GM19455 (cell line): ENCODE measurements around the gene FAM184A.

Experiments used
- ATAC-seq: cut with Tn5 transposase; IDR thresholded peaks from one replicate; pipeline ENCODE4 v1.9.1; 2021; ENCODE audit not compliant: unreplicated experiment

FAM184A gene

DNA sequence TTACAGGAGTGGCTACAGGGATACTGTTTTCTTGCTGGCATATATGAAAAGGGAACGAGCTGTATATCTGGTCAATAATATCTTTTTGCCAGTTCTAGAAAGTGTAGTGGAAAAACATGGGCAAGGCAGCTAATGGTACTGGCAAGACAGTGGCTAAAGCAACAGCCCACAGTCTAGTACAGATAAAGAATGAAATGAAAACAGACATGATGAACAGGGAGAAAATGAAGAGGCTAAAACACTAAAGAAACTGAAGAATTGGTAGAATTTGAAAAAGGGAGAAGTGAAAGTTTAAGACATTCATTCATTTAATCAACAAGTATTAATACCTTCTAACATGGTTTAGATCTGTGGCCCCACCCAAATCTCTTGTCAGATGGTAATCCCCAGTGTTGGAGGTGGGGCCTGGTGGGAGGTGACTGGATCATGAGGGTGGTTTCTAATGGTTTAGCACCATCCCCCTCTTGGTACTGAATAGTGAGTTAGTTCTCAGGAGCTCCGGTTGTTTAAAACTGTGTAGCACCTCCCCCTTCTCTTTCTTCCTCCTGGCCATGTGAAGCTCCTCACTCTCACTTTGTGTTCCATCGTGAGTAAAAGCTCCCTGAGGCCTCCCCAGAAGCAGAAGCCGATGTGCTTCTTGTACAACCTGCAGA, 18.1 kb downstream of the FAM184A start:
- no peak for ATAC-seq

DNA sequence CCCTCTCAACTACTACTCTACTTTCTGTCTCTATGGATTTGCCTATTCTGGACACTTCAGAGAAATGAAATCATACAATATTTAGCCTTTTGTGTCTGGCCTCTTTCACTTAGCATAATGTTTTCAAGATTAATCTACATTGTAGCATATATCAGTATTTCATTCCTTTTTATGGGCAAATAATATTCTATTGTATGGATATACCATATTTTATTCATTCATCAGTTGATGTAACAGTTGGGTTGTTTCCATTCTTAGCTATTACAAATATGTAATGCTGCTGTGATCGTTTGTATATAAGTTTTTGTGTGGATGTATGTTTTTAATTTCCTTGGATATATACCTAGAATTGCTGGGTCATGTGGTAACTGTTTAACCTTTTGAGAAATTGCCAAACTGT, 23.4 kb downstream of the FAM184A start:
- ATAC-seq, result no peak

DNA sequence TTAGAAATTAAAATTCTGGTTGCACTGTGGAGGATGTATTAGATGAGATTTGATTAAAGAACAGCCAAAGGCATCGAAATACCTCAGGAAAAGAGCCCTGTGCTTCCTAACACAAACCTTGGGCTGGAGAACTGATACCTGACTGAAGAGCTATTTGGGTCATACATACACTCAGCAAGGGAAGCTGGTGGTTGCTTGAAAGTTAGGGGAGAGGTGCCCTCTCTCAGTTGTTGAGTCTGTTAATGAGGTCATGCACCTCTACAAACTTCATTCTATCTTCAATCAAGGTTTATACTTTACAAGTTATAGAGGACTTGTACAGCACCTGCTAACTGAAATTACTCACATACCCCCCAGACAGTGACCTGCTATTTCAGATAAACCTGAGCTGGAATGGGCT, 25.5 kb downstream of the FAM184A start:
- no peak for ATAC-seq

DNA sequence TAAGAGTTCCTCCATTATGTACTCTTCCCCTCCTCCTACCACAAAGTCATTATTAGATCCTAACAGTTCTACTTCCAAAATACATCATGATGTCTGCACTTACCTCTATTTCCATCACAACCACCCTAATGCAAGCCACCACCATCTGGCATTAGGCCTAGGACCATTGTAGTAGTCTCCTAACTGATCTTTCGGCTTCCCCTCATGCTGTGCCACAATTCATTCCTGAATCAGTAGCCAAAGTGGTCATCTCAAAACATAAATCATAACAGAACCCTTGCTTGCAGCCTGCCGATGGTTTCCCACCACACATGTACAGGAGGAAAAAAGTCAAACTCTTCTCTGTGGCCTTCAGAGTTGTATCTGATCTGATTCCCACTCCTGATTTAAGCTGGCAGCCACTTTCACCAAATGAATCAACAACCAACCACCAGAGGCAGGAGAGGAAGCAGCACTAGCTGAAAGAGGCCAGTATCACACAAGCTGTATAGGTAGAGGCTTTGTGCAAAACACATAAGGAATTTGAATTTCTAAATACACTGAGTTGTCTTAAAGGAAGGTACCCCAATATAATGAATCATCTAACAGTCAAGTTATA, 26.1 kb downstream of the FAM184A start:
- peak; percentile 91 for ATAC-seq

DNA sequence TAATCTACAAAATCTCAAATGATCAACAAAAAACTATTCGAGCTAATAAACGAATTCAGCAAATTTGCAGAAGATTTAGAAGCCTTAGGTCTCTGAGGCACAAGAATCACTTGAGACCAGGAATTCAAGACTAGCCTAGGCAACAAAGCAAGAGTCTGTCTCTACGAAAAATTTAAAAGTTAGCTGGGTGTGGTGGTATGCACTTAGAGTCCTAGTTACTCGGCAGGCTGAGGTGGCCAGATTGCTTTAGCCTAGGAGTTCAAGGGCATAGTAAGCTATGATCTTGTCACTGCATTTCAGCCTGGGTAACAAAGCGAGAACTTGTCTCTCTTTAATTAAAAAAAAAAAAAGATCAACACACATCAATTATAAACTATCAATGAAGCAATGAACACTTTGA, 34.2 kb downstream of the FAM184A start:
- ATAC-seq, result no peak

DNA sequence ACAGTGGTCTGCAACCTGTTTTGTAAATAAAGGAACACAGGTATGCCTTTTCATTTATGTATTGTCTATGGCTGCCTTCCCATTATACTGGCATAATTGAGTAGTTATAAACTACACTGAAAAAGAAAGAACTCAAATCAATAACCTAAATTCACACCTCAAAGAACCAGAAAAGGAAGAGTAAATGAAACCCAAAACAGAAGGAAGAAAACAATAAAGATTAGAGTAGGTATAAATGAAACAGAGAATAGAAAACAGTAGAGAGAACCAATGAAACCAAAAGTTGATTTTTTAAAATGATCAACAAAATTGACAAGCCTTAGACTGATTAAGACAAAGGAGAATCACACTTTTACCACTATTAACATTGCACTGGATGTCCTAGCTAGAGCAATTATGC, 34.7 kb downstream of the FAM184A start:
- peak; percentile 78 for ATAC-seq

DNA sequence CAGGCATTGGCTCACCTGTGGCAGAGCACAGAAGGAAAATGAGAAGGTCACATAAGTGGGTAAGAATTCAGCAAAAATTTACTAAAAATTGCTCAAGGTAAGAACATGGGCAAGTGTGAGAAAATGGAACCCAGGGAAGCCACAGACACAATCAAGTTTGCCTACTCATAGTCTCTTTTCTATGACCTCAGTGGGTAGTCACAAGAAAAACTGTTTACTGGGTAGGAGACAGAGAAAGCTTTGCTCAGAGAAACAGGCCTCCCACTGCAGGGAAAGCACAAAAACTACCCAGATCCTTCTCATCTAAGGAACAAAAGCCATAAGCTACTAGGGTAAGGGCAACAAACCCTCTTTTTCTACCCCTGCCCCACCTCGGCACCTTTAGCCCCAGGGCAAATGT, 35.2 kb downstream of the FAM184A start:
- ATAC-seq, result no peak

DNA sequence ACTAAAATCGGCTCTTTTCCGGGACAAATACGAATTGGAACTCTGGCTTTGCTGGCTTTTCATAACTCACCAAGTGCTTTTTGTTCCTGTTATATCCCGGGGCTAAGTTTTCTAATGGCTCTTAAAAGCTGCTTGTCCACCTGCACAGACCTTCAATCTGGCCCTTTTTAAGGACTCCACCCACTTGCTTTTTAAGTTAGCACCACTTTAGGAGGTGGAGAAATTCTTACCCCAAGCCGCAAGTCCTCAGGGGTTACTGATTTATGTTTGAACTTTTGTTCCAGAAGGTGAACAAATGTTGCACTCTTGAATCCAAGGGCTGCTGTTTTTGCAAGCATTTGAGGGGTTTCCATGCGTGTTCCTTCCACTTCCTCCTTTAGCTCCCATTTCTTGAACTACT, 37.8 kb downstream of the FAM184A start:
- ATAC-seq, result no peak

DNA sequence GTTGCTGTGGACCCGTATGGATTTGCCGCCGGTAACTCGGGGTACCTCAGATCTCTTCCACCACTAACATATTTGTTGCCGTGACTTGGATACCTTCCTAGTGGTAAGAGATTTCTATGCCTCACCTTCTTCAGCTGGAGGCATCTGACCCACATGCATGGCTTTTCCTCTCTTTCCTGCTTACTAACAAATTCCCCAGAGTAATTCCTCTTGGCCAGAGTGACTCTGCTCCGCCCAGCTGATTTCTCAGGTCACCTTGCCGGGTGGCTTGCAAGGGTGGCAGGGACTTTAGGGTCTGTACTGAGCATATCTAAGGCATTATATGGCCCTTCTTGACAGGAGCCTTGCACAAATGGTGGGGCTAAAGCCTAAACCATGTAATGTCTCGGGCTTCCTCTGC, 38.2 kb downstream of the FAM184A start:
- no peak for ATAC-seq

DNA sequence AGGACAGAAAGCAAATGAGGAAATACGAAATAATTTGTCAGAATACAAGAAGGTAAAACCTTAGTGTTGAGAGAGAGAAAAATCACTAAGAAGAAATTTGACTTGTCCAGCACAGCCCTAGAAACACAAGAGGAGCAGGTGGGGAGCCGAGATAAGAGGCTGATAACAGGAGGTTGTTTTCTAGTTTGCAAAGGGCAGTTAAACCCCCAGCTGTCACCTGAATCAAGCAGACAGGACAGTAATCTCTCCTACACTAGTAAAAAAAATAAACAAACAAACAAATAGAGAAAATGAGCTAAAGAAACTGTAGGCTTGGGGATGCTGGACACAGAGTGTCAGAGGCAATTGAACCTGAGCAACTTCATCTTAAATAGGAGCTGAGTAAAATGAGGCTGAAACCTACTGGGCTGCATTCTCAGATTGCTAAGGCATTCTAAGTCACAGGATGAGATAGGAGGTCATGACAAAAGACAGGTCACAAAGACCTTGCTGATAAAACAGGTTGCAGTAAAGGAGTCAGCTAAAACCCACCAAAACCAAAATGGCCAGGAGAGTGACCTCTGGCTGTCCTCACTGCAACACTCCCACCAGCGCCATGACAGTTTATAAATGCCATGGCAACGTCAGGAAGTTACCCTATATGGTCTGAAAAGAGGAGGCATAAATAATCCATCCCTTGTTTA, 40.4 kb downstream of the FAM184A start:
- ATAC-seq, result no peak

DNA sequence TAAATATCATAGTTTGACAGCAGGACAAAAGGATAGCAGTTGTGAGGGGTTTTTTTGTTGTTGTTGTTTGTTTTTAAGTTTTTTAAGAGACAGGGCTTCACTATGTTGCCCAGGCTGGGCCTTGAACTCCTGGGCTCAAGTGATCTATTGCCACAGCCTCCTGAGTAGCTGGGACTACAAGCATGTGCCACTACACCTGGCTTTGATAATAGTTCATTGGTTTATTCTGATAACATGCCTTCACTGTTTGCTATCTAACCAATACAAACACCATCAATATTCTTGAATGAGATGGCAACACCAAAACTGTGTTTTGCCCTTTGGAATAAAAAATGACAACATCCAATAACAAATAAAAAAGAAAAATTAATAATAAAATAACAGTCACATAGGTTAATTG, 41.2 kb downstream of the FAM184A start:
- no peak for ATAC-seq

DNA sequence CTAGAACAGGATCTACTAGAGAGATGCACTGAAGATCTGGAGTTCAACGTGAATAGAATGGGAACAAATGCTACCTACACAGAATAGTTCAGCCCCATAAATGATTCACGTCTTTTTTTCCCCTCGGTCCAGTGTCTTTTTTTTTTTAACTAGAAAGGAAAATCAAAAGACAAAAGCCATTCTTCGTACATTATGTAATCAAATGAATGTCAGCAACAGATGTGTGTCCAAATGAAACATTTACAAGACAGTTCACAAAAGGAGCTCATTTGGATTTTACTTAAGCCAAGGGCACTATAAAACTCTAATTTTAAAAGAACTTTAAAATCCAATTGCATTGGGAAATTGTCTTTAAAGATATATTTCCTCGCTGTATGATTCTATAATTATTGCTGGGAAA, 42.4 kb downstream of the FAM184A start:
- no peak for ATAC-seq

DNA sequence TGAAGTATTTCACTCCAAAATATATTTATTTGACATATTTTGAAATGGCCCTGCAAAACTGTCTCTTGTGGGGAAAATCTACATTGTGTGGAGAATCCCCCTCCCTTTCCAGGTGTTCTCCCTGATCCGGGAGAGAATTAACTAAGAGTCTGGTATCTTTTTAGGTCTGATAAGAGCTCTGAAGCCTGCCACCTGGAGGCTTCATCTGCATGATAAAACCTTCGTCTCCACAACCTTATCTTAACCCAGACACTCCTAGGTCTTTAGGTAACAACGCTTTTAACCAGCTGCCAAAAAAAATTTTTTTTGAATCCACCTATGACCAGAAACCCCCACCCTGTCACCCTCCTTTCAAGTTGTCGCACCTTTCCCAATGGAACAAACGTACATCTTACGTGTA, 43.0 kb downstream of the FAM184A start:
- ATAC-seq, result no peak

DNA sequence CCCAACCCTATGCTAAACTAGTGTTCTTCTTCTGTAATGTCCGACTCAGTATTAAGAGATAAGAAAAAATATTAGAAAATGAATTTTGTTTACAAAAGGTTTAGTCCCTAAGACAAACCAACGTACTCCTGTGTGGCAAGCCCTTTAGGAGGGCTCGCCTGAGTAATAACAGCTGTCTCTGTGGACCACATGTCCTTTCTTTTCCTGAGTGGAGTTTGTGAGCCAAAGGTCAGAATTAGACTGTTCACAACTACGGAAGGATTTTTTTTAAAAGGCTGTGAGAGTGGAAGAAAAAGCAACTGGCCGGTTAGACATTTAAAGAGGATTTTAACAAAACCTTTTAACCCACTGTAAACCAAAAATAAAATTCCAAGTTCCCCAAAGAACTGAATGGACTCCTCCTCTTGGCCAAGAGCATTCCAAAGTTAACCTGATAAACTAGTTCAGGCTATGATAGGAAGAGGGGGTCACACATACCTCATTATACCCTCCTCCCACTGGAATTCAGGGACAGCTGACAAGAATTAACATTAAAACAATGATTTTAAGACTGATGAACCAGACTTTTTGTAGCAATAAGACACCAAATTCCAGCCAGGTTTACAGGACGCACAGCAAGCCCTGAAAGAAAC, 43.5 kb downstream of the FAM184A start:
- no peak for ATAC-seq

DNA sequence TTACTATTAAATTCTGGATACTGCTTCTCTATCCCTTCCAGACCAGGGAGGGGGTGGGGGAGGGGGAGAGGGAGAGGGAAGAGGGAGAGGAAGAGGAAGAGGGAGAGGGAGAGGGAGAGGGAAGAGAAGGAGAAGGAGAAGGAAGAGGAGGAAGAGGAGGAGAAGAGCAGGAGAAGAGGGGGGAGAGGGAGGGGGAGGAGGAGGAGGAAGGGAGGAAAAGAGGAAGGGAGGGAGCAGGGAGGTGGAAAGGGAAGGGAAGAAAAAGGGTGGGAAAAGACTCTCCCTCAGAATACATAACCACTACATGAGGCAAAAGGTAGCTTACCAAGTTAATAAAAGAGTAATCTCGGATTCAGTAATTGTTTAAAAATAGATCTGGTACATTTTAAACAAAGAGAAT, 46.0 kb downstream of the FAM184A start:
- ATAC-seq, result no peak

DNA sequence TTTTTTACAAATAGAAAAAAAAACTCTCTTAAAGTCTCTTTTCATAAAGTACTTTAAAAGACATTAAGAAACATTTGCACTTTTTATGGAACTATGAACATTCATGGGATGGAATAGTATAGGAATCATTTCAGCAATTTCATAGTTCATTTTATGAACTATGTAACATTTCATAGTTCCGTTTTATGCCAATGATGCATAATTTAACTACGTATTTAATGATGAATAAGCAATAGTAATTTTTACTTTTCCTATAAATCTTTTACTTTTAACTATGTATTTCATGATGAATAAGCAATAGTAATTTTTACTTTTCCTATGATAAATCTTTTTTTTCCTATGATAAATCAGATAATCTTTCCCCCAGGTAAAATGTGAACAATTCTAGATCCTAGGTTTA, 47.7 kb downstream of the FAM184A start:
- ATAC-seq, result no peak

DNA sequence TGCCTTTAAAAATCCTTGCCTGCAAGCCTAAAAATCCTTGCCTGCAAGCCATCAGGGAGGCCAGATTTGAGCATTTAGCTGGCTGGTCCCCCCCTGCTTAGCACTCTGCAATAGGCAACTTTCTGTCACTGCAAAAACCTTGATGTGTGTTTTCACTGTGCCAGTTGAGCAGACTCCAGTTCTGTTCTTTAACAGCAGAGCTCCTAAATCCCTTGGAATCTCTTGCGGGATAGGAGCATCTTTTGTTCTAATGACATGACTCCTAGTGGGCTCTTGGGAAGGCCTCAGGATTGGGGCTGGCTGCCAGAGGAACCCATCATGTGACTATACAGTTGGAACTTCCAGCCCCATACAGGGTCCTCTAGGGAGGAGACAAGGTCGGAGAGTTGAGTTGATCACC, 50.4 kb downstream of the FAM184A start:
- no peak for ATAC-seq

DNA sequence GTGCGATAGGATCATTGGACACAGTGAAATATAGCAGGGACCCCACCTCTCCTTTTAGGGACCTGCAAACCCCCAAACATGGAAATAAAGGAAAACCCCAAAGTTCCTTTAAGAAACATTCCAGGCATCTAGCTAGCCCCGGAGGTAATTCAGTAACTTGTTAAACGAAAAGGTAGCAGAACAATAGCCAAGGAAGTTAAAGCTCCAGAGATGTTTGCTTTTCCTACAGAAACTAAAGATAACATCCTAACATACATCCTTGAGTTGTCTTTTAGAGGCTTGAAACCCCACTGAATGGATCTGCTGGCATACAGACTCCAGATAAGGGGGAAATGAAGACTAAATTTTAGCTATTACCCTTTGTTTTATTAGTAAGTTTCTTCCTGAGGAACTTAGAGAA, 51.0 kb downstream of the FAM184A start:
- no peak for ATAC-seq

DNA sequence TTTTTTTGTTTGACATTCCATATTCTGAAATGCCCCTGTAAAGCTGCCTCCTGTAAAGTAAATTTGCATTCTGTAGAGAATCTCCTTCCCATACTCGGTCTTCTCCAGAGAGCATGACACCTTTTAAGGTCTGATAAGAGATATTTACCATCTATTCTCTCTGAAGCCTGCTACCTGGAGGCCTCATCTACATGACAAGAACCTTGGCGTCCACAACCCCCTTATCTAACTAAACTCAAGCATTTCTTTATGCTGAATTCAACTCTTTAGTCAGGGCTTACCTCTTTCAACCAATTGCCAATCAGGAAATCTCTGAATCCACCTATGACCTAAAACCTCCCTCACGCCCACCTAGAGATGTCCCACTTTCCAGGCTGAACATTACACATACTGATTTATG, 51.6 kb downstream of the FAM184A start:
- ATAC-seq, result no peak

DNA sequence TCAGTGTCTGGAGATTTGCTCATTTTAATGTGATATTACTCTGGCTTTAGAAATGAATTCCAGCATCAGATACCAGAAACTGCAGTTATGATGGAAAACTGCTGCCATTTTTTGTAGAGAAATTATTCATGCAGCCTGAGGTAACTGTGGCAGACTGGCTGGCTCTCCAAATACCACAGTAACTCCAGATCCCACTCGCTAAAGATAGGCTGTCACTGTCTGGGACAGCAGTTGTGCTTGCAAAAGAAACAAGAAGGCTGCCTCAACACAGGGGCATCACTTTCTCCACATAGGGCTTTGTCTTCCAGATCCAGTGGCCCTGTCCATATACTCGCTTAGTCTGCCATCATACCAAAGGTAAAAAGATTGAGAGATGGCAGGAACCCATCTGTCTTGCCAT, 52.7 kb downstream of the FAM184A start:
- ATAC-seq, result no peak

DNA sequence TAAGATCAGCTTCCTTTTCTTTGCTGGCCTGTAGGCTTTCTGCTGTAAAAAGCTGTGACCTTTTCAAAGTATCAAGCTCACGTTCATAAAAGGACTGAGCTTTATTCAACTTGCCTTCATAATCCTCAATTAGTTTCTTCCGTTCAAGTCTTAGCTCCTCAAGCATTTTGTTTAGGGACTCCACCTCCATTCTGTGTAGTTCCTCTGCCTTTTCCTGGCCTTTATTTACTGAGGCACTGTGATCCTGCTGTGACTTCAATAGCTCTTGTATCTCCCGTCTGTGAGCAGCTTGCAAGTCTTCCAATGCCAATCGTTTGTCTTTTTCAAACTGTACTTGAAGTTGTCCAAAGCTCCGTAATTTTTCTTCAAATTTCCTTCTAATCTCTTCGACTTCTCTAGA, 54.4 kb downstream of the FAM184A start:
- ATAC-seq, result no peak

DNA sequence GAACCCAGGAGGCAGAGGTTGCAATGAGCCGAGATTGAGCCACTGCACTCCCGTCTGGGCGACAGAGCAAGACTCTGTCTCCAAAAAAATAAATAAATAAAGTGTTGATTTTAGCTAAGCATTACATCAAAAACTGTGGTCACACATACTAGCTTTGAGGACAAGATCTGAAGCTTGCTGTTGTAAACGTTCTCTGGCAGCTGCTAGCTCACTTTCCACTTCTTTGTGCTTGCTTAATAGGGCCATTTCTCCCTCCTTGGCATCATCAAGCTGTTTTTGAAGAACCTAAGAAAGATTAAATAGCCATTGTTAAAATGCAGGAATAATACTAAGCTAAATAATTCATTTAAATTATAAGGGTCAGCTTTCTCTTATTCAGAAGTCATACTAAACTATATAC, 55.7 kb downstream of the FAM184A start:
- ATAC-seq, result no peak
